Measurements from ENCODE around the gene PLEKHG5.
"Not testable (repeated sequence)": the region's sequence is repeated elsewhere in the genome, so short reads cannot be mapped to it uniquely, and the experiment has no call there.

Gene PLEKHG5

GRCh38 chr1:6461538-6462411, 29.7 kb downstream of the PLEKHG5 start:
- DNase-seq = no peak

- DNase-seq = no peak
Measured at GRCh38 chr1:6461051-6461530, 30.4 kb downstream of the PLEKHG5 start.

GRCh38 chr1:6460301-6461050, 31.0 kb downstream of the PLEKHG5 start:
- peak; percentile 50 to 85 (median 66) for DNase-seq

DNA sequence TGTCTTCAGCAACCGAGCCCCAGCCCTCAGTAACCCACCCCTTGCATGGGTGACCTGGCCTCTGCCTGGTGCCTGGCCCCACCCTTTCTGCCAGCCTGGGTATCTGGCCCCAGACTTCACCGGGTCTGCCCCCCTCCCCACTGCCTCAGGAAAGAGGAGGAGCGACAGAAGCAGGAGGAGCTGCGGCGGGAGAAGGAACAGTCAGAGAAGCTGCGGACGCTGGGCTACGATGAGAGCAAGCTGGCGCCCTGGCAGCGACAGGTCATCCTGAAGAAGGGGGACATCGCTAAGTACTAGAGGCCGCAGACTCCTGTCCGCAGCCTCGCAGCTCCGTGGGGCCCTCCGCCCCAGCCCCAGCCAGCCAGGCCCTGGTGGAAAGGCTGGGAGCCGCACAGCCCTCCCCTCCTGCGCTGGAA, 31.6 kb downstream of the PLEKHG5 start:
- peak in 1 of 4 experiments; percentile 26 for DNase-seq

DNA sequence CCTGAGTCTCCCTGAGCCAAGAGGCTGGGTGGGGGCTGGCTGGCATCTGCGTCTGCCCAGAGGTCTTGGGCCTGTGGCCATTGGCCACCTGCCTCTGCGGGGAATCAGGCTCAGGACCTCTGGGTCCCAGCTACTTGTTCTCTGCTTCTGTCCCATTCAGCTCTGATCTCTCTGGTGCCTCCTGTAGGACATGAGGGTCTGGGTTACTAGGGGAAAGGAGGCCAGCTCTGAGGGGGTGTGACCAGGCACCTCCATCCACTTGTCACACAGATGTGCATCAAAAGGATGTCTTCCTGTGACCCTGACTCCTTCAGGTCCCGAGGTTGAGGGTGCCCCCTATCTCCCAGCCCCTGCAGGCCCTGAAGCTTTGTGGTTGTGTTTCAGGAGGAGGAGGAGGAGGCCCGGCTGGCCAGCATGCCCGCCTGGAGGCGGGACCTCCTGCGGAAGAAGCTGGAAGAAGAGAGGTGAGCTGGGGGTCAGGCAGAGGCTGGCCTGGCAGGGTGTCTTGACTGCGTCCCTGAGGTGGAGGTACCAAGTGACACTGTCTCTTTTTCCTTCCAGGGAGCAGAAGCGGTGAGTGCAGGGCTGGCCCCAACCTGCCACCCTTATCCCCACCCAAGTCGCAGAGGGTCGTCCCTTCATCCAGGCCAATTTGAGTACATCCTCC, 34.5 kb downstream of the PLEKHG5 start:
- DNase-seq = no peak

GRCh38 chr1:6455752-6456520, 35.5 kb downstream of the PLEKHG5 start:
- DNase-seq = not testable (repeated sequence)

GRCh38 chr1:6454856-6455751, 36.4 kb downstream of the PLEKHG5 start:
- DNase-seq = no peak

DNA sequence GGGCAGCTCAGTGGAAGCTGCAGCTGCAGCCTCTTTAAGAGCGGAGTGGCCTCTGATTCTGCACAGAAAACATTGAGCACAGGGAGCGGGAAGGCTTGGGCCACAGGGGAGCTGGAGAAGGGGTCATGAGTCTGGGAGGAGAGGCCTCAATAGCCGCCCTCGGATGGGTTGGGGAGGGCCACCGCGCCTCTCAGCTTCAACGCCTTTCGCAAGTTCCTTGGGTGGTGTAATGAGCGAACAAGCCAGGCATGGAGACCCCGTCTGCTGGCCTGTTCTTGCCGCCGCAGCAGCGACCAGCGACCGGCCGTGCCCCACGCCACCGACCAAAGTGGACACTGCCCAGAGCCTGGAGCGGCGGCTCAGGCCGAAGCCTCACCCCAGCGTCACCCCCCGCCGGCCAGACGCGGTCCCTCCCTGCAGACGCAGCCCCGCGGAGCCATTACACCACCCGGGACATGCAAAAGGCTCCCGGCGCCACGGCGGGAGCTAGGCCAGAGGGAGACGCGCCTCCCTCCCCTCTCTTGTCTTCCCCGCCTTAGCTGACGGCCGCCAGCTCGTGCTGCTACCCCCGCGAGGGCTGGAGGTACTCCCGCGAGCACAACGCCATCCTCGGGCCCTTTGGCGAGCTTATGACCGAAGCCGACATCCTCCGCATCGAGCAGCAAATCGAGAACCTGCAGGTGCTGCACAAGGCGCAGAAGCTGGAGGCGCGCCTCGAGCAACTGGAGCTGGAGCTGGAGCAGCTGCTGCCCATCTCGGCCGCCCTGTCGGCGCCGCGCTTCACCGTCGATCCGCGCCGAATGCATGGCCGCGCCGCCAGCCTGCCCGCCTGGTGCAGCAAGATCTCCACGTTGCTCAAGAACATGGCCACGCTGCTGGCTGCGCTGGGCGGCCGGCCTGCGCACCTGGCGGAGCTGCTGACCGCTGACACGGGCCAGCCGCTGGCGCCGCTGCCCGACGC, 37.3 kb downstream of the PLEKHG5 start:
- DNase-seq = not testable (repeated sequence)

- no peak for DNase-seq
Measured at GRCh38 chr1:6450943-6451373, 40.5 kb downstream of the PLEKHG5 start.

- DNase-seq = not testable (repeated sequence)
Measured at GRCh38 chr1:6450486-6450885, 41.0 kb downstream of the PLEKHG5 start.

GRCh38 chr1:6450005-6450450, 41.4 kb downstream of the PLEKHG5 start:
- no peak for DNase-seq

- DNase-seq = no peak
Measured at GRCh38 chr1:6448749-6449631, 42.5 kb downstream of the PLEKHG5 start.

DNA sequence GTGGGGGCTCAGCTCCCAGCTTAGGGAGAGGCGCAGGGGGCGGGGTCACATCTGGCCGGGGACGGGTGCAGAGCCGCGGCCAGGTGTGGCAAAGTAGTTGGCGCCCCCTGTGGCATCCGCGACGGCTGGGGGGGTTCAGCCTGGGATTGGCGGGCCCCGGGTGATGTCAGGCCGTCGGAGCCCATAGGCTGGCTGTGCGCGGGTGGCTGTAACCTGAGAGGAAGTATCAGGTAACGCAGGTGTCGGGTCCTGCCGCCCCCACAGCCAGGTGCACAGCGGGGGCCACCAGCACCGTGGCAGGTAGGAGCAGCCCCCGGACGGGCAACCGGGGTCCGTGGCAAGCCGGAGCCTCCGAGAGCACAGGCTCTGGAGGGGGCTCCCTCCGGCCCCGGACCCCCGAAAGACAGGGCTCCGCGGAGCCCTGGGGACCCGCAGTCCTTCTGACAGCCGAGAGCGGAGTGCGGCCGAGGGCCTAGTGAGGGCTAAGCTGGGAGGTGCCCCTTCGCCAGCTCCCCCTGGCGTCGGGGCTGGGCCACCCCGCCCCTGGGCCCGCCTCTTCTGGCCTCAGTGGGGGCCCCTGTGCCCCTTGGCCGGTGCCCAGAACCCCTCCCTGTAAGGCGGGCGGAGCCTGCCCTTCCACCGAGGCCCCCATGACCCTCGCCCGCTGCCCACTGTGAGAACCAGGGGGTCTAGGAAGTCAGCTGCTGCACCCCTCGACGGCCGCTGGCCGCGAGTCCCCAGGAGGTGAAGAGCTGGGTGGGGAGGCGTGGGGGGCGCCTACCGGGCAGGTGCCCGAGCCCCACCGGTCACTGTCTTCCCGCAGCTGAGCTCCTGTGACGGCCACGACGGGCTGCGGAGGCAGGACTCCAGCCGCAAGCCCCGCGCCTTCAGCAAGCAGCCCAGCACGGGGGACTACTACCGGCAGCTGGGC, 43.4 kb downstream of the PLEKHG5 start:
- DNase-seq = no peak

DNA sequence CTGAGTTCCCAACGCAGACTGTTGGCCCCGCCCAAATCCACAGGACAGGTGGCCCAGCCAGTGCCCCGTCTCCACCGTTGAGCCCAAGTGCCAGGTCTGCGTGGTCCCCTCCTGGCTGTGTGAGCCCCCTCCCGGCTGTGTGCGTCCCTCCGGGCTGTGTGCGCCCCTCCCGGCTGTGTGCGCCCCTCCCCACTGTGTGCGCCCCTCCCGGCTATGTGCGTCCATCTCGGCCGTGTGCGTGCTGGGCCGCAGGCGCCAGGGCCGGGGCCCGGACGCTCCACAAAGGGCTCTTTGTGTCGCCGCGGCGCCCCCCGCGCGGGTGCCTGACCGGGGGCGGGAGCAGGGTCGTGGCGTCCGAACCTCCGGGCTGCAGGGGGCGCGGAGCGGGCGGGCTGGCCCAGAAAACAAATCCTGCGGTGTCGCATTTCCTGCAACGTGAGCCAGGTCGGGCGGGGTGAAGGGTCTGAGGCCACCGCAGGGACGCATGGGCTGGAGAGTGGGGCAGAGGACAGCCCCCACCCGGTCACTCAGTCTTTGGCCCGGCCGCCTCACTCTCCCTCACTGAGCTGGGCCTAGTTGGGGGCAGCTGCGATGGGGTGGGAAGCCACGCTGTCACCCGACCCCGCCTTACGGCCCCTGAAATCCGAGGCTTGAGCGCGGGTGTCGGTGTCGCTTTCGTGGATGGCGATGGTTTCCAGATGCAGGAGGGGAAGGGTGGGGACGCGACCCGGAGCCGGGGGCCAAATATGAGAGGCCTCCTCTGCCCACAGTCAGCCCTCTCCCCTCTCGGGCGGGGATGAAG, 44.2 kb downstream of the PLEKHG5 start:
- no peak for DNase-seq

DNA sequence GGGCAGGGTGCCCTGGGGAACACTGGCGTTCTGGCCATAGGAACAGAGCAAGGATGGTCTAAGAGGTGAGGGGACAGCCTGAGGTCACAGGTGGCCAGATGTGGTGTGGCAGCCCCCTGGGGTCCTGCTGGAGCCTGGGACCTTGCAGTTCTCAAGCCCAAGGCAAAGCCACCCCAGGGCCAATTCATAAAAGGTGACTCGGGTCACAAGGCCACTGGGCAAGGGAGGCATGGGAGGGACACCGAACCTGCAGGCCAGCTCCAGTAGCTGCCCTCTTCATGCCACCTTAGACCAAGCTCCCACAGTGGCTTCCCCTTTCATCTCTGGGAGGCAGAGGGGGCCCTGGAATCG, 44.8 kb downstream of the PLEKHG5 start:
- DNase-seq = no peak

GRCh38 chr1:6445929-6446328, 45.5 kb downstream of the PLEKHG5 start:
- not testable (repeated sequence) for DNase-seq
